Tibial artery (tissue), 4 donors: ENCODE data around the gene IGF1R.
"Not testable (repeated sequence)": the region's sequence is repeated elsewhere in the genome, so short reads cannot be mapped to it uniquely, and the experiment has no call there.

Experiments
- DNase-seq, 2 donors: peaks; one replicate each; pipeline ENCODE4 v3.0.0-alpha.2; 2019
- H3K27ac ChIP-seq, 2 donors: fragments of 200-600 bp; sonication (generic) in 1 of 2; 1 replicate in 1 of 2; 2 replicates in 1 of 2; pipeline ENCODE4 v1.5.1; 2018 to 2019; ENCODE audit warnings: mild to moderate bottlenecking in 1 of 2
- H3K27me3 ChIP-seq, 2 donors: fragments of 200-600 bp; sonication (generic) in 1 of 2; one replicate each; pipeline versions ENCODE4 v1.5.1 to v1.6.0; 2016 to 2019
- H3K36me3 ChIP-seq, 3 donors: fragments of 200-600 bp; sonication (generic) in 2 of 3; one replicate each; pipeline ENCODE4 v1.5.1; 2016 to 2019; ENCODE audit warnings: mild to moderate bottlenecking in 2 of 3
- H3K4me1 ChIP-seq, 4 donors: fragments of 200-600 bp; sonication (generic) in 2 of 4; 1 replicate in 3 of 4; 2 replicates in 1 of 4; pipeline ENCODE4 v1.5.1; 2016 to 2019
- H3K4me3 ChIP-seq, 2 donors: fragments of 200-600 bp; sonication (generic) in 1 of 2; 1 replicate in 1 of 2; 2 replicates in 1 of 2; pipeline ENCODE4 v1.5.1; 2018 to 2019; ENCODE audit warnings: mild to moderate bottlenecking in 2 of 2
- H3K9me3 ChIP-seq, 3 donors: fragments of 200-600 bp; sonication (generic) in 1 of 3; one replicate each; pipeline ENCODE4 v1.5.1; 2016 to 2019
- intact Hi-C: fragments of 100-400 bp; cut with DNase I; formaldehyde crosslinking; loops from one replicate; pipeline ENCODE4 v1.15.0; 2023; ENCODE audit warnings: low total_unique reads
- TF ChIP-seq, protein P1 (sequence below), 2 experiments: fragments of 200-600 bp in 1 of 2; fragments of 450-650 bp in 1 of 2; IDR thresholded peaks; one replicate each; pipeline ENCODE4 v1.5.1; 2017 to 2019; ENCODE audit warnings: antibody characterized with exemption in 2 of 2, mild to moderate bottlenecking in 1 of 2, moderate library complexity in 1 of 2

The IGF1R gene

DNA sequence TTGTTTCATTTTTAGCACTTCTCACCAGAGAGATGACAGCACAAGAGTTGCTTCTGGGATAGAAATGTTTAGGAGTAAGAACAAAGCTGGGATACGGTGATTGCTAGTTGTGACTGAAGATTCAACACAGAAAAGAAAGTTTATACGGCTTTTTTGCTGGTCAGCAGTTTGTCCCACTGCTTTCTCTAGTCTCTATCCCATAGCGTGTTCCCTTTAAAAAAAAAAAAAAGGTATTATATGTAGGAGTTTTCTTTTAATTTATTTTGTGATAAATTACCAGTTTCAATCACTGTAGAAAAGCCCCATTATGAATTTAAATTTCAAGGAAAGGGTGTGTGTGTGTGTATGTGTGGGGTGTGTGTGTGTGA lies 311.3 kb downstream of the IGF1R start:
- TF ChIP-seq, protein P1, sequence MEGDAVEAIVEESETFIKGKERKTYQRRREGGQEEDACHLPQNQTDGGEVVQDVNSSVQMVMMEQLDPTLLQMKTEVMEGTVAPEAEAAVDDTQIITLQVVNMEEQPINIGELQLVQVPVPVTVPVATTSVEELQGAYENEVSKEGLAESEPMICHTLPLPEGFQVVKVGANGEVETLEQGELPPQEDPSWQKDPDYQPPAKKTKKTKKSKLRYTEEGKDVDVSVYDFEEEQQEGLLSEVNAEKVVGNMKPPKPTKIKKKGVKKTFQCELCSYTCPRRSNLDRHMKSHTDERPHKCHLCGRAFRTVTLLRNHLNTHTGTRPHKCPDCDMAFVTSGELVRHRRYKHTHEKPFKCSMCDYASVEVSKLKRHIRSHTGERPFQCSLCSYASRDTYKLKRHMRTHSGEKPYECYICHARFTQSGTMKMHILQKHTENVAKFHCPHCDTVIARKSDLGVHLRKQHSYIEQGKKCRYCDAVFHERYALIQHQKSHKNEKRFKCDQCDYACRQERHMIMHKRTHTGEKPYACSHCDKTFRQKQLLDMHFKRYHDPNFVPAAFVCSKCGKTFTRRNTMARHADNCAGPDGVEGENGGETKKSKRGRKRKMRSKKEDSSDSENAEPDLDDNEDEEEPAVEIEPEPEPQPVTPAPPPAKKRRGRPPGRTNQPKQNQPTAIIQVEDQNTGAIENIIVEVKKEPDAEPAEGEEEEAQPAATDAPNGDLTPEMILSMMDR (IDR thresholded peaks at IDR 0.05): no peak
- peaks cover 0 to 9% (median 0%) of the 10 kb centered on the region in 3 donors for H3K9me3 ChIP-seq
- H3K27ac ChIP-seq: peak overlapping the region in 1 of 2 donors; percentile 45
- H3K4me1 ChIP-seq: peaks cover 0 to 20% (median 17%) of the 10 kb centered on the region in 4 donors
- no peaks in the 10 kb centered on the region for H3K27me3 ChIP-seq
- peaks cover 57 to 80% (median 62%) of the 10 kb centered on the region in 3 donors for H3K36me3 ChIP-seq
- DNase-seq: no peak
- H3K4me3 ChIP-seq: no peak overlapping the region
- intact Hi-C loops: loop anchor here (10.0 kb wide), 1 partner anchor 75 kb away; no protein-coding TSS in a partner anchor

DNA sequence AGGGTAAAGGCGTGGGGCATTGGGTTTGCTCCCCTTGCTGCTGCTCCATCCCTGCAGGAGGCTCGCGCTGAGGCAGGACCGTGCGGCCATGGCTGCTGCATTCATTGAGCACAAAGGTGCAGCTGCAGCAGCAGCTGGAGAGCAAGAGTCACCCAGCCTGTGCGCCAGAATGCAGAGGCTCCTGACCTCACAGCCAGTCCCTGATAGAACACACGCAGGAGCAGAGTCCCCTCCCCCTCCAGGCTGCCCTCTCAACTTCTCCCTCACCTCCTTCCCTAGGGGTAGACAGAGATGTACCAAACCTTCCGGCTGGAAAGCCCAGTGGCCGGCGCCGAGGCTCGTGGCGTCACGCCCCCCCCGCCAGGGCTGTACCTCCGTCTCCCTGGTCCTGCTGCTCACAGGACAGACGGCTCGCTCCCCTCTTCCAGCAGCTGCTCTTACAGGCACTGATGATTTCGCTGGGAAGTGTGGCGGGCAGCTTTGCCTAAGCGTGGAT lies 312.3 kb downstream of the IGF1R start:
- no peaks in the 10 kb centered on the region for H3K27me3 ChIP-seq
- intact Hi-C loops: no loop called here
- peak in 1 of 2 donors; percentile 60 for DNase-seq
- H3K36me3 ChIP-seq: peaks cover 57 to 77% (median 62%) of the 10 kb centered on the region in 3 donors
- H3K9me3 ChIP-seq: peaks cover 0 to 9% (median 0%) of the 10 kb centered on the region in 3 donors
- H3K4me1 ChIP-seq: peaks cover 0 to 10% (median 7%) of the 10 kb centered on the region in 4 donors
- TF ChIP-seq, protein P1 (IDR thresholded peaks at IDR 0.05): no peak
- no peak overlapping the region for H3K27ac ChIP-seq
- no peak overlapping the region for H3K4me3 ChIP-seq

DNA sequence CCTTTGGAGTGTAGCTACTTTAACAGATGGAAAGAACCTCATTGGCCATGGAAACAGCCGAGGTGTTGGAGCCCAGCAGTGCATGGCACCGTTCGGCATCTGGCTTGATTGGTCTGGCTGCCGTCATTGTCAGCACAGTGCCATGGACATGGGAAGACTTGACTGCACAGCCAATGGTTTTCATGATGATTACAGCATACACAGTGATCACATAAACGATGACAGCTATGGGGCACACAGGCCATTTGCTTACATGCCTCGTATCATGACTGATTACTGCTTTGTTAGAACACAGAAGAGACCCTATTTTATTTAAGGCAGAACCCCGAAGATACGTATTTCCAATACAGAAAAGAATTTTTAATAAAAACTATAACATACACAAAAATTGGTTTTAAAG lies 315.1 kb downstream of the IGF1R start:
- TF ChIP-seq, protein P1 (IDR thresholded peaks at IDR 0.05): no peak
- peaks cover 0 to 7% (median 0%) of the 10 kb centered on the region in 4 donors for H3K4me1 ChIP-seq
- no peaks in the 10 kb centered on the region for H3K27me3 ChIP-seq
- H3K4me3 ChIP-seq: no peak overlapping the region
- peaks cover 44 to 50% (median 44%) of the 10 kb centered on the region in 3 donors for H3K36me3 ChIP-seq
- no peak overlapping the region for H3K27ac ChIP-seq
- intact Hi-C loops: no loop called here
- DNase-seq: no peak
- peaks cover 0 to 9% (median 0%) of the 10 kb centered on the region in 3 donors for H3K9me3 ChIP-seq

DNA sequence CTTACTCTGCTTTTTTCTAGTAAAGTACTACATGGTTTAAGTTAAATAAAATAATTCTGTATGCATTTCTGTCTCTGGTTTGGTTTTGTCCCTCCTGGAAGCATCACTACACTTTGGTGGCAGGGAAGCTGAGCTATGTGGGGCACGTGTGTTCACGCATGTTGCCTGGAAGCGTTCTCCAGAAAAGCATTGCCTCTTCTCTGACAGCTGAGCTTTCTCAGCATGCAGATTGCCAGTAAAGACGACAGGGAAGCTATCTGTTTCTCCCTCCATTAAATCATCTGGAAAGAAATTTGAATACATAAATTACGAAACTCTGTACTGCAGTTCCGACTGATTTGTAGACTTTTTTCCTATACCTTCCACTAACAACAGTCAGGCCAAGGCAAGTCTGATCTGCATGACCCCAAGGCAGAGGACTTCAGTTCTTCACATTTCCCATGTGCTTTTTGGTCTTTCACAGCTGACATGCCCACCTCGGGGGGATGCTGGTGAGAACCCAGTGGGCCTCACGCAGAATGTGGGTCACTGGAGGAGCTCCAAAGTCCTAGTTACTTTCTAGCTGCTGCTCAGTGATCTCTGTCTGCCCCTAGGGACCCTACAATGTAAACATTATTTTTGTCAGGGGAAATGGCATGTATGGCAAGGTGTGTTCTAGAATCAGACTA lies 316.3 kb downstream of the IGF1R start:
- intact Hi-C loops: no loop called here
- H3K27me3 ChIP-seq: no peaks in the 10 kb centered on the region
- H3K4me1 ChIP-seq: peaks cover 0 to 7% (median 0%) of the 10 kb centered on the region in 4 donors
- H3K27ac ChIP-seq: no peak overlapping the region
- TF ChIP-seq, protein P1 (IDR thresholded peaks at IDR 0.05): no peak
- H3K36me3 ChIP-seq: peaks cover 32 to 38% (median 32%) of the 10 kb centered on the region in 3 donors
- no peak for DNase-seq
- H3K4me3 ChIP-seq: no peak overlapping the region
- peaks cover 0 to 9% (median 0%) of the 10 kb centered on the region in 3 donors for H3K9me3 ChIP-seq

DNA sequence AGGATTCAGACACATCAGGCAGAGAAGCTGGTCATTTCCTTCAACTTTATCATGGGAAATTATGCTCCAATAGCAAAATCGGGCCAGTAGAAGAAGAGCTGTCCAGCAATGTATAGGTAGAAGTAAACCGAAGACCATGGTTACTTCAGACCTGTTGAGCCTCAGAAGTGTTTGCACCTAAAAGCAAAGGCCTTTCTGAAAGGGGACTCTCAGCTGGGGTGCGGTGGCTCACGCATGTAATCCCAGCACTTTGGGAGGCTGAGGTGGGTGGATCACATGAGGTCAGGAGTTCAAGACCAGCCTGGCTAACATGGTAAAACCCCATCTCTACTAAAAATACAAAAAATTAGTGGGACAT lies 316.8 kb downstream of the IGF1R start:
- H3K4me1 ChIP-seq, intact Hi-C loops, H3K4me3 ChIP-seq, H3K27me3 ChIP-seq, DNase-seq, H3K9me3 ChIP-seq, H3K27ac ChIP-seq: not testable (repeated sequence)
- H3K36me3 ChIP-seq: peaks cover 27 to 36% (median 29%) of the 10 kb centered on the region in 3 donors

DNA sequence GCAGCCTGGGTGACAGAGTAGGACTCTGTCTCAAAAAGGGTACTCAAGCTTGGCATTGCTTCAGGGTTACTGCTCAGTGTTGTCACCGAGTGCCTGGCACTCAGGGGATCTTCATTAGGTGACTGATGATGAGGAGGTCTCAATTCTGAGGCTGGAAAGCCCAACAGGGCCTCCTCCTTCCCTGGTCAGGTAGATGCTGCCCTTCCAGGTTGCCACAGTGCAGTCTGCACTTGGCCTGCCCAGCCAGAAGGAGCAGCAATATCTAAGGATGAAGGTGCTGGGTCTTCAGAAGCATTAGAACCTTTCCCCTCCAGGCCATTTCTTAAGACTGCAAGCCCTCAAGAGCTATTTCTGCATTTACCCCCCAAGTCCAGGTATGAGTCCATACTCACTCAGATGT lies 317.3 kb downstream of the IGF1R start:
- DNase-seq: no peak
- intact Hi-C loops: no loop called here
- Histone ChIP-seq H3K9me3 (peaks cover 0 to 9% (median 0%) of the 10 kb centered on the region in 3 donors), H3K4me1 (peaks cover 0 to 7% (median 0%) of the 10 kb centered on the region in 4 donors), H3K4me3 (no peak overlapping the region), H3K36me3 (peaks cover 22 to 31% (median 24%) of the 10 kb centered on the region in 3 donors), H3K27me3 (no peaks in the 10 kb centered on the region), H3K27ac (no peak overlapping the region)
- TF ChIP-seq, protein P1 (IDR thresholded peaks at IDR 0.05): no peak
